AG10803 (cell line): ENCODE data around the gene LIPC.

ENCODE experiments used
- DNase-seq: peaks from one replicate; pipeline ENCODE4 v3.0.0; 2010; ENCODE audit warnings: low read depth
- H3K4me3 ChIP-seq: 2 replicates; pipeline ENCODE4 v1.5.1; 2011; ENCODE audit warnings: mild to moderate bottlenecking, low read length, control low read depth
- TF ChIP-seq, protein P1 (sequence below): conservative IDR thresholded peaks from 2 replicates; pipeline ENCODE4 v1.5.1; 2011; ENCODE audit warnings: mild to moderate bottlenecking, low read length, control low read depth, inconsistent platforms

The LIPC gene

DNA sequence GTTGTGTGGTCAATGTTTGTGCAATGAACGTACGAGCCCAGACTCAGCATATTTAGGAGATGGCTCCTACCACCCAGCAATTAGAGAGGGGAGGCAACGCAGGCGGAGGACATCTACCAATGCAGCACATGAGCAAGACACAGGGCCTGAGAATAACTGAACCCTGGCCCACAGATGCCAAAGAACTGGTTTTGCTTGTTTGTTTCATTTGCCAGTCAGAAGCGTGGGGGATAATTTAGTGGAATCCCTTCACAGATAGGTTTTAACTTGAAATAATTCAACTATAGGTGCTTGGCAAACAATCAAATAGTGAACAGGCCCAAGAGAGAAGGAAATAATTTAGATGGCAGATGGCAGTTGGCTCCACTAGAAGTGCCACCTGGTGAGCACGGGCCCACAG lies 54.8 kb downstream of the LIPC start:
- no peak overlapping the region for H3K4me3 ChIP-seq
- no peak for DNase-seq
- TF ChIP-seq, protein P1, sequence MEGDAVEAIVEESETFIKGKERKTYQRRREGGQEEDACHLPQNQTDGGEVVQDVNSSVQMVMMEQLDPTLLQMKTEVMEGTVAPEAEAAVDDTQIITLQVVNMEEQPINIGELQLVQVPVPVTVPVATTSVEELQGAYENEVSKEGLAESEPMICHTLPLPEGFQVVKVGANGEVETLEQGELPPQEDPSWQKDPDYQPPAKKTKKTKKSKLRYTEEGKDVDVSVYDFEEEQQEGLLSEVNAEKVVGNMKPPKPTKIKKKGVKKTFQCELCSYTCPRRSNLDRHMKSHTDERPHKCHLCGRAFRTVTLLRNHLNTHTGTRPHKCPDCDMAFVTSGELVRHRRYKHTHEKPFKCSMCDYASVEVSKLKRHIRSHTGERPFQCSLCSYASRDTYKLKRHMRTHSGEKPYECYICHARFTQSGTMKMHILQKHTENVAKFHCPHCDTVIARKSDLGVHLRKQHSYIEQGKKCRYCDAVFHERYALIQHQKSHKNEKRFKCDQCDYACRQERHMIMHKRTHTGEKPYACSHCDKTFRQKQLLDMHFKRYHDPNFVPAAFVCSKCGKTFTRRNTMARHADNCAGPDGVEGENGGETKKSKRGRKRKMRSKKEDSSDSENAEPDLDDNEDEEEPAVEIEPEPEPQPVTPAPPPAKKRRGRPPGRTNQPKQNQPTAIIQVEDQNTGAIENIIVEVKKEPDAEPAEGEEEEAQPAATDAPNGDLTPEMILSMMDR: no peak

DNA sequence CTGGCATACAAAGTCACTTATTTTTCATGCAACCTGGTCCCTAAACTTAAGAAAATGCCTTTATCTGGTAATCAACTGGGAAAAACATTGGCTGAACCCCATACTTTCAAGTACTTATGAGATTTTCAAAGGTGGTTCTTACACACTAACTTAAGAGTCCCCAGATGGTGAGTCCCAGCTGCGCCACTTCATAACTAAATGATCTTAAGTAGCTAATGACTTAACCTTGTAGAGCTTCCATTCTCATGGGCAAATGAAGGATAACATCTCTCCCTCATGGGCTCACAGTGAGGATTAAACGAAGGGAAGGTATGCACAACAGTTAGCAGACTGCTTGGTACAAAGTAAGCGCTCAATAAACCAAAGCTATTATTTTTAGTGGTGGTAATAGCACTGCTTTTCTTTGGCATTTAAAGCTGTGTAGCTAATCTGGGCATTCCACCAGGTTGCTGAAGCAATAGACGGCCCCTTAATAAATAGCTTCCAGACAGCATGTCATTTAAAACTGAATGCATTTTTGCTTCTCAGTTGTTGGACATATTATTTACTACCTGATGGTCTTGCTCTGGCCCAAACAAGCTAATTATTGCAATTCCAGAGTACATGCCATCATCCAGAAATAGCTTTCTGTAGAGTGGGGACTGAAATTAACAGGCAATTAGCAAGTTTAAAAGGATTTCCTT lies 55.4 kb downstream of the LIPC start:
- no peak overlapping the region for H3K4me3 ChIP-seq
- TF ChIP-seq, protein P1: no peak
- DNase-seq: peak; percentile 79

DNA sequence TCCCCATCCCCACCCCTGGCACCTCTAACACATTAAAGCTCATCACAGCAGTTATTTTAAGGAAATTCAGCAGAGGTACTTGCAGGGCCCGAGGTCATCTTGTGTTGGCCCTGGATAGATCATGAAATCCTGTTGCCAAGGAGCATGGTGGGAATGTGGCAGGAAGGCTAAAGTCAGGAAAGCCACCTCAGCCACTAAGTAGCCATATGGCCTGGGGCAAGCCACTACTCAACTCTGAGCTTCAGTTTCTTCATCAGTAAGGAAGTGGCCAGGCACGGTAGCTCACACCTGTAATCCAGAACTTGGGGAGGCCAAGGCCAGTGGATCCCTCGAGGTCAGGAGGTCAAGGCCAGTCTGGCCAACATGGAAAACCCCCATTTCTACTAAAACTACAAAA lies 55.9 kb downstream of the LIPC start:
- no peak overlapping the region for H3K4me3 ChIP-seq
- DNase-seq: no peak
- TF ChIP-seq, protein P1: no peak

DNA sequence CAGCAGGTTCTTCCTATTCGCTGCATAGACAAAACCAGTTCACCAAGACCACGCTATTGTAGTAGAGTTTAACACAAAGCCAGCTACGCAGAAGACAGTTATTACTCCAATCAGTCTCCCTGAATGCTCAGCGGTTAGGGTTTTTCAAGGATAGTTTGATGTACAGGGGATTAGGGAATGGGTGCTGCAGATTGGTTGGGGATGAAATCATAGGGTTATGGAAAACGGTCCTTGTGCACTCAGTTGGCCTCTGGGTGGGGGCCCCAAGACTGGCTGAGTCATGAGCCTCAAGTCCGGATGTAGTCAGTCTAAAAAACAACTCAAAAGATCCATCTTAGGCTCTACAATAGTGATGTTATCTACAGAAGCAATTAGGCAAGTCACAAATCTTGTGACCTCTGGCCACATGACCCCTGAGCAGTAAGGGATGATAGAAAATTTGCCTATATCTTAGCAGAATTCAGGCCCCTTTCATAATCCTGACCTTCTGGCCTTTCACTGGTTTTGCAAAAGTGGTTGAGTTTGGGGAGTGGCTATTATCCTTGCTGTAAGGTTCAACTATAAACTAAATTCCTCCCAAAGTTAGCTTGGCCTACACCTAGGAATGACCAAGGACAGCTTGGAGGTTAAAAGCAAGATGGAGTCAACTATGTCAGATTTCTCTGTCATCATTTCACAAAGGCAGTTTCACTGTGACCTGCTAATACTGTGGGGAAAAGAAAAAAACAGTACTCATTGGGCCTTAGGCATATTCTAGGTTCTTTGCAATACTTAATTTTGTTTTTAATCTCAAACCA lies 57.7 kb downstream of the LIPC start:
- no peak overlapping the region for H3K4me3 ChIP-seq
- DNase-seq: no peak
- TF ChIP-seq, protein P1: no peak

DNA sequence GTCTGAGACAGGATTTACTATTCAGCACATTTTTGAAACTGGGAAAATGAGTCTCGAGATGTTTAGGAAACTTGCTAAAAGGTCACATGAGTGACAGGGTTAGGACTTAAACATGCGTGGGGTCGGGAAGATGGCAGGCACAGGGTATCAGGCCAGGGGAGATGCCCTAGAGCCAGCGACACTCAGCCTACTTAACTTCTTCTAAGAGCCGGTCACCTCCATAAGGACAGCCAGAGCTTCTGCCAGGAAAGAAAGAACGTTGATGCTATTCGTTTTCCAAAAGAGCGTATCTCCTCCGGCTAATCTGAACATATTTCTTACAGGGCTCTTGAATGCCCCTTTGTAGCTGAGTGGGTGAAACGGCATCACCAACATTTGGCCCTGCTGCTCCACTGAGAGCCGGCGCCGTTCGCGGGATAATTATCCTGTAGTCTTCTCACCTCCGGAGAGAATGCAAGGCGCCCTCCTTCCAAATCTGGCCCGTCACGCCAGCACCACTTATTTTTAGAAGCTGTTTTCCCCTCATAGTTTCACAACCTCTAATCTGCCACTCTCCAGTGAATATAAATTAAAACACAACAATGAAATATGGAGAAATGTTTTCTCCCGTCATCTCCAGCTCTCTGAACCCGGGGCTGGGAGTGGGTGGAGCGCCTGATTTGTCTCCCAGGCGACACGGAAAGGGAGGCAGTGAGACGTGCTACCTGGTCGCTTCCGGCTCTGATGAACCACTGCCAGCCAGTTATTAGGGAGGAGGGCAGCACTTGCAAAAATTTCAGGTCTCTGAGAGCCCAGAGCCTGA lies 58.5 kb downstream of the LIPC start:
- no peak for DNase-seq
- TF ChIP-seq, protein P1: no peak
- no peak overlapping the region for H3K4me3 ChIP-seq

DNA sequence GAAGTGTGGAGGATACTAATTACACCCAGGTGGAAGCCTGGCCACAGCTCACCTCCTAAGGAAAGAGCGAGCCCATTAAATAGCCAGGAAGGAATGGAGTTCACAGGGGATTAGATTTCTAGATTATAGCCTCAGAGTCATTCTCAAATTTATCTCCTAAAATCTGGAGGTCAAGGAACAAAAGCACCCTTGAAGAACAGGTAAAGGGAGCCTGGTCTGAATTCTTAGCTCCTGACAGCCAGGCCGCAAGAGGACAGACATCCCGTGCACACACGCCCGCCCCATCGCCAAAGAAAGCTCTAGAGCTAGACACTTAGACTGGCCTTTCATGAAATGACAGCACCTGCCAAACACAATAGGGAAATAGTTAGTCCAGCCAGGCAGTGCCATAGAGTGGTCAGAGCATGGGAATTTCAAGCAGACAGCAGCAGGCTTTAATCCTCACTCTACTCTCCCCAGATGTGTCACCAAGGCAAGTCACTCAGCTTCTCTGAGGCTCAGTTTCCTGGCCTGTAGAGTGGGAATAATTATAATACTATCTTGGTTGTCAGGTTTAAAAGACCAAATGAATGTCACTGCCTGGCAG lies 59.2 kb downstream of the LIPC start:
- no peak overlapping the region for H3K4me3 ChIP-seq
- TF ChIP-seq, protein P1: no peak
- DNase-seq: no peak
